Prostate gland (tissue), 2 donors: ENCODE data around the gene CLDN19.

ENCODE experiments used
- POLR2A ChIP-seq: fragments of 450-650 bp; IDR thresholded peaks from one replicate; pipeline ENCODE4 v1.6.1; 2016; ENCODE audit warnings: antibody characterized with exemption, mild to moderate bottlenecking
- POLR2AphosphoS5 ChIP-seq: sonication (generic); formaldehyde crosslinking; IDR thresholded peaks from one replicate; pipeline ENCODE4 v1.6.1; 2017; ENCODE audit warnings: antibody characterized with exemption
- TF ChIP-seq, protein P1 (sequence below), 4 experiments: fragments of 200-600 bp in 2 of 4; fragments of 450-650 bp in 2 of 4; sonication (generic) in 2 of 4; IDR thresholded peaks; 1 replicate in 3 of 4; 2 replicates in 1 of 4; pipeline ENCODE4 v1.5.1; 2016 to 2019; ENCODE audit warnings: antibody characterized with exemption in 4 of 4, mild to moderate bottlenecking in 2 of 4, moderate library complexity in 2 of 4

DNA sequence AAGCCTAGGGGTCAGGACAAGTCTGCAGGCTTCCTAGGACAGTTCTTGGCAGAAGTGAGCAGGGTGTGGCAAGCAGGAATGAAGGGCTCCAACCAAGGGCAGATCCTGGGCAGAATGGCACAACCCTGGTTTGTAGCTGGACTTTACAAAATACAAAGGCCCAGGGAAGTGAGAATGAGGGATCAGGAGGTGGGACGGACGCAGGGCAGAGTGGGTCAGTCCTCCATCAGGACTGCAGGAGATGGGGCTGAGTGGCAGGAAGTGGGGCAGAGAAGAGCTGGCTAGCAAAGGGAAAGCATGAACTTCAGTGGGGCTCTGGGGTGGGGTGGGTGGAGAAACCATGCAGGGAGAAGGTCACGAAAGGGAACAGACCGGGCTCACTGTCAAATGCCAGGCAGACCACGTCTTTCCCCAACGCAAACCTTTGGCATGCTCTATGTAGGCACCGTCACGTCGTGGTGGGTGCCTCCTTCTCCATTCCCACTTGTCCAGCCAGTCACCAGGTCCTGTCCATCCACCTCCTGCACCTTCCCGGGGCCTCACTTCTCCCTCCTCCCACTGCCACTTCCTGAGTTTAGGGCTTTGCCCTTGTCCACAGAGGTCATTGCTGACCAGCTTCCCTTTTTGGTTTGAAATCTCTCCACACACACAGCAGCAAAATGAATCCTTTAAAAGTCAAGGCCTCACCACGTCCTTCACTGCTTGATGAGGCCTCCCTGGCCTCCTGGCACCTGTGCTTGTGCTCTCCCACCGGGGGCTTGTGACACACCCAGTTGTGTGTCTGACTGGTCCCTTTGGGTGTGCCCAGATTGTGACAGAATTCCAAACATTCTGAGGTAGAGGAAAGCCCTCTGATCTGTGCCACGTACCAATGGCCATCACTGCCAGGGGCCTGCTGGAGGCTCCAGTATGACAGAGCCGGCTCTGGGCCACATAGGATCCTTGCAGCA, 8.7 kb upstream of the CLDN19 start:
- TF ChIP-seq, protein P1, sequence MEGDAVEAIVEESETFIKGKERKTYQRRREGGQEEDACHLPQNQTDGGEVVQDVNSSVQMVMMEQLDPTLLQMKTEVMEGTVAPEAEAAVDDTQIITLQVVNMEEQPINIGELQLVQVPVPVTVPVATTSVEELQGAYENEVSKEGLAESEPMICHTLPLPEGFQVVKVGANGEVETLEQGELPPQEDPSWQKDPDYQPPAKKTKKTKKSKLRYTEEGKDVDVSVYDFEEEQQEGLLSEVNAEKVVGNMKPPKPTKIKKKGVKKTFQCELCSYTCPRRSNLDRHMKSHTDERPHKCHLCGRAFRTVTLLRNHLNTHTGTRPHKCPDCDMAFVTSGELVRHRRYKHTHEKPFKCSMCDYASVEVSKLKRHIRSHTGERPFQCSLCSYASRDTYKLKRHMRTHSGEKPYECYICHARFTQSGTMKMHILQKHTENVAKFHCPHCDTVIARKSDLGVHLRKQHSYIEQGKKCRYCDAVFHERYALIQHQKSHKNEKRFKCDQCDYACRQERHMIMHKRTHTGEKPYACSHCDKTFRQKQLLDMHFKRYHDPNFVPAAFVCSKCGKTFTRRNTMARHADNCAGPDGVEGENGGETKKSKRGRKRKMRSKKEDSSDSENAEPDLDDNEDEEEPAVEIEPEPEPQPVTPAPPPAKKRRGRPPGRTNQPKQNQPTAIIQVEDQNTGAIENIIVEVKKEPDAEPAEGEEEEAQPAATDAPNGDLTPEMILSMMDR (IDR thresholded peaks at IDR 0.05), result no peak
- TF ChIP-seq POLR2A, result no peak
- no peak for TF ChIP-seq POLR2AphosphoS5
